Psoas muscle (tissue), 8 donors: ENCODE measurements around the gene ADH7. TPM values are rescaled to one million over a fixed set of nuclear protein-coding genes. Genes with fewer than 3 reads are reported as not detected.

Source experiments
- ATAC-seq, 4 donors: fragments of 200-7000 bp; cut with Tn5 transposase; one replicate each; pipeline ENCODE4 v1.9.1; 2020; ENCODE audit warnings: moderate library complexity in 3 of 4, mild to moderate bottlenecking in 2 of 4
- DNase-seq, 2 donors: peaks; one replicate each; pipeline ENCODE4 v3.0.0-alpha.2; 2020
- H3K27ac ChIP-seq: fragments of 200-600 bp; one replicate; pipeline ENCODE4 v1.8.0; 2022
- H3K27me3 ChIP-seq, 3 donors: fragments of 200-600 bp in 1 of 3; one replicate each; pipeline versions ENCODE4 v1.6.1 to v1.8.0; 2013 to 2022; ENCODE audit warnings: low read length in 2 of 3, mild to moderate bottlenecking in 2 of 3, moderate library complexity in 1 of 3; ENCODE audit not compliant: insufficient read depth in 3 of 3
- H3K36me3 ChIP-seq, 2 donors: fragments of 200-600 bp in 1 of 2; one replicate each; pipeline versions ENCODE4 v1.6.1 to v1.8.0; 2013 to 2022; ENCODE audit warnings: low read depth in 1 of 2, mild to moderate bottlenecking in 1 of 2, moderate library complexity in 1 of 2; ENCODE audit not compliant: insufficient read depth in 1 of 2
- H3K4me1 ChIP-seq: fragments of 200-600 bp; one replicate; pipeline ENCODE4 v1.8.0; 2022
- H3K4me3 ChIP-seq: fragments of 200-600 bp; one replicate; pipeline ENCODE4 v1.8.0; 2022; ENCODE audit warnings: mild to moderate bottlenecking
- H3K9me3 ChIP-seq: fragments of 200-600 bp; one replicate; pipeline ENCODE4 v1.8.0; 2022
- CTCF ChIP-seq: fragments of 200-600 bp; IDR thresholded peaks from one replicate; pipeline ENCODE4 v1.8.0; 2022; ENCODE audit warnings: antibody characterized with exemption
- WGBS, 3 donors: extraction: QIAGEN DNeasy Blood & Tissue Kit; methylation state at CpG; one replicate each; pipeline versions ENCODE4 v1.1.6 to v1.1.7; 2013; 5-methylcytosine and 5-hydroxymethylcytosine counted together
- intact Hi-C, 2 donors: fragments of 100-400 bp; cut with DNase I; formaldehyde crosslinking; loops; one replicate each; pipeline versions ENCODE4 v1.11.0 to v1.14.2; 2022
- polyA plus RNA-seq, 3 donors: library from polyadenylated mRNA; stranded (reverse); fragments of 200-250 nt; gene quantifications; one replicate each; pipeline ENCODE4 v1.2.3, GENCODE V29; 2013
- total RNA-seq, 4 donors: library from RNA; stranded (reverse); fragmentation: NEBNext Ultra II Directional in 2 of 4; extraction: Animal tissue kit (Norgen Biotek cat#: 25700) in 2 of 4; gene quantifications; one replicate each; pipeline versions ENCODE4 v1.2.1 to v1.2.4, GENCODE V29; 2021 to 2023
- donor health status: healthy with polysubstance abuse.
- donor health status: DM: no; HTN: no; CAD: no; lungs with moderate emphysema.
- donor health status: Bipolar disorder and iron deficiency.
- donor health status: healthy.
- donor health status: DM: yes; HTN: yes; CAD: no.
- donor health status: DM: no; HTN: no; CAD: no.
- donor health status: DM: no; HTN: no; CAD: no.
- donor health status: DM: yes; HTN: yes; CAD: no.

The ADH7 gene
- total and polyA plus RNA-seq, 7 donors = not detected

DNA sequence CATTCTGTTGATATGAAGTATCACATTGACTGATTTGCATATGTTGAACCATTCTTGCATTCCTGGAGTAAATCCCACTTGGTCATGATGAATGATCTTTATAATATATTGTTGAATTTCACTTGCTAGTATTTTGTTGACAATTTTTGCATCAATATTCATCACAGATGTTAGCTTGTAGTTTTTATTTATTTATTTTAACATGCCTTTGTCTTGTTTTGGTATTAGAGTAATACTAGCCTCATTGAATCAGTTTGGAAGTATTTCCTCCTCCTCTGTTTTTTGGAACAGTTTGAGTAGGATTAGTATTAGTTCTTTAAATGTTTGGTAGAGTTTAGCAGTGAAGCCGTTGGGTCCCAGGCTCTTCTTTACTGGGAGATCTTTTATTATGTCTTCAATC lies 68.7 kb downstream of the ADH7 start:
- Histone ChIP-seq H3K4me3 (no peak overlapping the region), H3K36me3 (no peaks in the 10 kb centered on the region), H3K4me1 (peaks cover 18% of the 10 kb centered on the region), H3K9me3 (peaks cover 15% of the 10 kb centered on the region), H3K27me3 (no peaks in the 10 kb centered on the region), H3K27ac (no peak overlapping the region)
- WGBS, 3 donors = 22 to 79% (median 25%) methylated on average over 1 of the region's 1 CpG
- TF ChIP-seq CTCF = no peak
- DNase-seq (no peak), ATAC-seq (no peak)
- intact Hi-C loops = no loop called here

- DNase-seq (peak; percentile 21 to 64), ATAC-seq (peak in 3 of 4 donors; percentile 44 to 61 (median 46))
- Histone ChIP-seq H3K36me3 (no peaks in the 10 kb centered on the region), H3K27me3 (no peaks in the 10 kb centered on the region), H3K4me1 (no peaks in the 10 kb centered on the region), H3K27ac (no peak overlapping the region), H3K4me3 (no peak overlapping the region), H3K9me3 (peaks cover 15% of the 10 kb centered on the region)
- intact Hi-C loops = no loop called here
- no peak for TF ChIP-seq CTCF
Observed at GRCh38 chr4:99362768-99363167, 72.4 kb downstream of the ADH7 start.

Other genes starting within 250 kb of the ADH7 start
- not detected for gene ADH6, start 216.1 kb downstream of the ADH7 start, total RNA-seq
- gene ADH6, start 216.1 kb downstream of the ADH7 start, polyA plus RNA-seq = under 1 TPM in 1 of 3 donors, not detected in 2; 0.03 TPM
- under 1 TPM; 0.30 to 0.65 (median 0.43) TPM for gene ADH1A, start 144.4 kb downstream of the ADH7 start, total RNA-seq
- gene ADH1A, start 144.4 kb downstream of the ADH7 start, polyA plus RNA-seq = not detected
- 100 to 1,000 TPM in 1 of 4 donors, 10 to 100 TPM in 3; 60.2 to 111 (median 85.1) TPM for gene ADH1B, start 113.9 kb downstream of the ADH7 start, total RNA-seq
- 10 to 100 TPM; 54.1 to 73.0 (median 57.5) TPM for gene ADH1B, start 113.9 kb downstream of the ADH7 start, polyA plus RNA-seq
- gene ADH1C, start 82.6 kb downstream of the ADH7 start, total RNA-seq = 1 to 10 TPM; 1.8 to 5.4 (median 3.4) TPM
- 10 to 100 TPM in 1 of 3 donors, 1 to 10 TPM in 2; 4.7 to 10.6 (median 6.4) TPM for gene ADH1C, start 82.6 kb downstream of the ADH7 start, polyA plus RNA-seq
- gene C4orf17, start 75.7 kb upstream of the ADH7 start, total RNA-seq = not detected
- not detected for gene C4orf17, start 75.7 kb upstream of the ADH7 start, polyA plus RNA-seq
- gene TRMT10A, start 128.7 kb upstream of the ADH7 start, total RNA-seq = 1 to 10 TPM; 2.9 to 4.6 (median 4.3) TPM
- gene TRMT10A, start 128.7 kb upstream of the ADH7 start, polyA plus RNA-seq = 1 to 10 TPM; 2.1 to 7.2 (median 5.9) TPM
- gene MTTP, start 139.5 kb upstream of the ADH7 start, total RNA-seq = under 1 TPM; 0.07 to 0.99 (median 0.39) TPM
- under 1 TPM; 0.04 to 0.44 (median 0.28) TPM for gene MTTP, start 139.5 kb upstream of the ADH7 start, polyA plus RNA-seq
- 100 to 1,000 TPM in 2 of 4 donors, 10 to 100 TPM in 2; 58.1 to 151 (median 92.5) TPM for gene C4orf54, start 222.5 kb upstream of the ADH7 start, total RNA-seq
- 10 to 100 TPM in 2 of 3 donors, 1 to 10 TPM in 1; 3.3 to 35.7 (median 34.0) TPM for gene C4orf54, start 222.5 kb upstream of the ADH7 start, polyA plus RNA-seq